Measurements from ENCODE around the gene HTR7.

HTR7 gene

GRCh38 chr10:90800232-90800796, 57.5 kb downstream of the HTR7 start:
- no peak for DNase-seq

- no peak for DNase-seq
These were observed 58.7 kb downstream of the HTR7 start for GRCh38 chr10:90799172-90799571.

DNA sequence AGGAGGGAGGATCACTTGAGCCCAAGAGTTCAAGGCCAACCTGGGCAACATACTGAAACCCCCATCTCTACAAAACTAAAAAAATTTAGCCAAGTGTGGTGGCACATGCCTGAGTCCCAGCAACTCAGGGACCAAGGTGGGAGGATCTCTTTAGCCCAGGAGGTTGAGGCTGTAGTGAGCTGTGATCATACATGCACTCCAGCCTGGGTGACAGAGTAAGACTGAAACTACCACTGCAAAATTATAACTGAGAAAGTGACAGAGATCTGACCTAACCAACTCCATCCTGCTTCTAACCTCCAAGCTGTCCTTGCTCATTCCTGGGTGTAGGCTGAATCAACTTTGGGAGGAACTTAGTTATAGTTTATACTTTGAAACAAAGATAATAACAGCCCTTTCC, 59.4 kb downstream of the HTR7 start:
- DNase-seq, result no peak

GRCh38 chr10:90790422-90790821, 67.4 kb downstream of the HTR7 start:
- no peak for DNase-seq

DNA sequence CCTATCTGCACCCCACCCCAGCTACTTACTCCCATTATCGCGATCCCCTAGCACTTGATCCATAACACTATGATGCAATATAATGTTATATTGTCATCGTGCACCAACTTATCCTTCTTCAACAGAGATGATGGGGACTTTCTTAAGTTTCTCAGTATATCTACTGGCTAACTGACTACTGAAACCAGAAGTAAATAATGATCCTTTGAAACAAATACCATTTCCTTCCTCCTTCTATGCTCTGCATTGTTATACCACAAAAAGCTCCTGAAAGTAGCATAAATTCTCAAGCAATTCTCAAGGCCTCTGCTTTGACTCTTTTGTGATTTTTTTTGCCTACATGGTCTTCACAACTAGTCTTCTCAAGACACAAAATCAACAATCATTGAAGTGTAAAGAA, 68.9 kb downstream of the HTR7 start:
- DNase-seq, result no peak

DNA sequence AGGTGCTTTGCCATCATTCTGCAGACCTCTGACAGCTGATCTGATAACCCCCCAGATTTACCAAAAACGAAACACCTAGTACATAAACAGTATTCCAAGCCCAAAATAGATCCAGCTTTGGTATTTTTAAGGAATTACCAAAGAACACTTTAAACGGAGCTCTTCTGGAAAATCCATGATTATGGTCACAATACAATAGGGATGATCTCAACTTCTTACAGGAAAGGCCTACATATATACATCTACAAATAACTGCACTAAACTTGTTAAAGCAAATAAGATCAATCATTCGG, 69.7 kb downstream of the HTR7 start:
- no peak for DNase-seq

DNA sequence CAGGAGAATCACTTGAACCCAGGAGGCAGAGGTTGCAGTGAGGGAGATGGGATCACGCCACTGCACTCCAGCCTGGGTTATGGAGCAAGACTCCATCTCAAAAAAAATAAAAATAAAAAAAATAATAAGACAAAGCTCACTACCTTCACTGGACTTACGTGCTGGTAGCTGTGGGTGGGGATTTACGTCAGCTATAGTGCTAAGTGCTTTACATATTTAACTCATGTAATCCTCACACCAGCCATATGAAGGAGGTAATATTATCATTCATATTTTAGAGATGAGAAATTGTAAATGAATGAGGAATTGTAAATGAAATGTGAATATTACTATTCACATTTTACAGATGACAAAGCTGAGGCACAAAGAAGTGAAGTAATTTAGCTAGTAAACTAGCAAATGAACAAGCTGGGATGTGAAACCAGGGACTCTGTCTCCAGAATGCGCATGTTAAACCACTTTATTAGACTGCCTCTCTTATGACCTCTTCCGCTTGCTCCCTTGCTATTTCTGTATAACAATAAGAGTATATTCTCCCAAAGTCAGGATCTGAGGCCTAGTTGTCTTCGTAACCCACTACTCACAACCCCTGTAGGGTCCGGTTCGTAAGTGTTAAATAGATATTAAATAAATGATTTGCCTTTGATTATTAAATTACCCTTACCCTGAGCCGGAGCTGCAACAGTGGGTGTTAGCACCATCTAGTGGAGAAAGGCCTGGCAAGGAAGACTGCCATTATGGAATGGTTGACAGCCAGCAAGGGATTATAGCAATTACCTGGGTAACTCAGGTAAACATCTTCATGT, 70.2 kb downstream of the HTR7 start:
- no peak for DNase-seq

DNA sequence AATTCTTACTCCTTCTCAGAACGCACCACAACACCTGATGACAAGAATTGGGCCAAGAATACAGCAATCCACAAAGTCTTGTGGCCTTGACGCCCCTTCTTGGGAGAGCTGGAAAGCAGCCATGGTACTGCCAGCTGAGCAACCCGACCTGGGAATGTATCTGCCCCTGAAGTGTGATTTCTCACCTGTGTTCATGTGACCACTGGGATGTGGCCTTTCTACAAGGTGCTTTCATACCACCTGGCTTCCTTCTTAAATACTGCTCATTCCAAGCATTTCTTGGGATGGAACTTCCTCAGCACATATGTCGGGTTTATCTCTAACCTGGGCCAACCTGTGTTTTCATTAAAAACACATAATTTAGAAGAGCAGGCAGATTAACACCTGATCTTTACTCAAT, 72.1 kb downstream of the HTR7 start:
- DNase-seq, result no peak

- no peak for DNase-seq
These were observed 73.1 kb downstream of the HTR7 start for GRCh38 chr10:90784771-90785170.

DNA sequence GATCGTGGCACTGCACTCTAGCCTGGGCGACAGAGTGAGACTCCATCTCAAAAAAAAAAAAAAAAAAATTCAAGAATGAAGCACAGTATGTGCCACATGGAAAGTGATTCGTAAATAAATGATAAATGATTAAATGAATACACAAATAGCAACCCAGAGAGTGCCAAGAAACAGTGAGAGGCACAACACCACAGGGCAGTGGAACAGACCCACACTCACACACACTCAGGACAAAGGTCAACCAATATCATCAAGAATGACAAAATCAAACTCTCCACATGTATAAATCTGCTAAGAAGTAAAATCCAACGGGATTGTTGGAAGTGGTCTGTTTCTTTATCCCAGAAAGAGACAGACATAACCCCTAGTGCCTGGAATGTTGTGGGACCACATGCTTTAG, 77.4 kb downstream of the HTR7 start:
- DNase-seq, result no peak

DNA sequence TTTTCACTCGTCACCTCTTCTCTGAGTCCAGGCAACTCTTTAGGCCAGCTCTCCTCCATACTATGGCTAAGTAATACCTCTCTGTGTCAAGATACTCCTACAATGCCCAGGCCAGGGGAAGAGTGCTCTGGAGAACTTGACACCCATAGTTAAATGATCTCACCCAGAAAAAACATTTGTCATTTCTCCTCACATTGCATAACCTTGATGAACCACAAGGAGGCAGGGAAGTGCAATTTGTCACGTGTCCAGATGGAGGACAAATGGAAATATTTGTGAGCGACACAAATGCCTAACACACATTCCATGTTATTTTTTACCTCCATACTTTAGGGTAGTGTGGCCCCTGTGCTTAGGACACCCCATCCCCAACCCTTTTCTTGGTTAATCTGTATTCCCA, 78.3 kb downstream of the HTR7 start:
- no peak for DNase-seq

DNA sequence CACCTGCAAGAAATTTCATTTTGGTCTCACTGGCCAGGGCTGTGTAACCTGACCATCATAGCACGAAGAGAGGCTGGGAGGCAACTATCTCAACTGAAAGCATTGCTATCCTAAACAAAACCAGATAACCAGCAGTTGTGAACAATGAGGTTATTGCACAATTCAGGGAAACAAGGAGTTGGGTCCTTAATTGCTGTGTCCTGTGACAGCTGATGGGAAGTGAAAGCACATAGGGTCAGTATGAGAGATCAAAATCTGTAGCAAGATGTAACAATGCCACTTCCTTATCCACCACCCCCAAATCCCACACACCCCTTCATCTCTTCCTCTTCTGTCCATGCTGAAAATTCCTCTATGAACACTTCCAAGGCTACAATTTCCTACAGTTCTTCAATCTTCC, 80.2 kb downstream of the HTR7 start:
- no peak for DNase-seq

GRCh38 chr10:90775351-90776028, 82.3 kb downstream of the HTR7 start:
- DNase-seq, result no peak

DNA sequence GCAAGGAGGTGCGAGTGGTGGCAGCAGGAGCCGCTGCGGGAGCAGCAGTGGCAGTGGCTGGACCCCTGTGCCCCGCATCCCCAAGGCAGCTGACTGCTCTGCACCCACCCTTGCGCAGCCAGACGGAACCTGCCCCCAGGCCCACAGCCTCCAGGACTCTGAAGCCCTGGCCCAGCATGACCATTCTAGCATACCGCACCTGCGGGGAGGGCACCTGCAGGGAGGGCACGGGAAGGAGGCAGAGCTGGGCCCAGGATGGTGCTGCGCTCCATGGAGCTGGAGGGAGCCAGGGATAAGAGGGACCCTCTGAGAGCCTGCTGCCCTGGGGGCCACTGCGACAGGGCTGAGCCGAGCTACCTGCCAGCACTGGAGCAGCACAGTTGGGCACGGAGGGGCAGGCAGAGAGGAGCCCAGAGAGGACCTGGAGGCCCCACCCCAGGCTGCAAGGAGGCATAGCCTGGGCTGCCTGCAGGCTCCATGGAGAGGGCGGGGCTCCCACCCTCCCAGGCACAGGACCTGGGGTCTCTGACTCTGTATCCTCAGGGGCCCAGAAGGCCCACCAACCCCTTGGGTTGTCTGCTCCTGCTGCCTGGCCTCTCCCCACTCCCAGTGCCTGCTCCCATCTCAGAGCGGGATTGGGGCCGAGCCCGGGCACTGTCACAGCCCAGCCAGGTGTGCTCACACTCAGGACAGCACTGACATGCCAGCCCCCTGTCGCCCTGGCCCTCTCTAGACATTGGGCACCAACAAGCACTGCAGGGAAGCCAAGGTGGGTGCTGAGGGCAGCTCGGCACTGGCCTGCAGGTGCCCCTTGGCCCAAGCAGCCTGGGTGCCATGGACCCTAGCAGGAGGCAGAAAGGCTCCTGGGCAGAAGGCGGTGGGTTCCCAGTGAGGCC, 87.6 kb downstream of the HTR7 start:
- no peak for DNase-seq

GRCh38 chr10:90751107-90751997, 106.5 kb downstream of the HTR7 start:
- no peak for DNase-seq

- DNase-seq, result no peak
These were observed 111.0 kb downstream of the HTR7 start for GRCh38 chr10:90746829-90747228.

DNA sequence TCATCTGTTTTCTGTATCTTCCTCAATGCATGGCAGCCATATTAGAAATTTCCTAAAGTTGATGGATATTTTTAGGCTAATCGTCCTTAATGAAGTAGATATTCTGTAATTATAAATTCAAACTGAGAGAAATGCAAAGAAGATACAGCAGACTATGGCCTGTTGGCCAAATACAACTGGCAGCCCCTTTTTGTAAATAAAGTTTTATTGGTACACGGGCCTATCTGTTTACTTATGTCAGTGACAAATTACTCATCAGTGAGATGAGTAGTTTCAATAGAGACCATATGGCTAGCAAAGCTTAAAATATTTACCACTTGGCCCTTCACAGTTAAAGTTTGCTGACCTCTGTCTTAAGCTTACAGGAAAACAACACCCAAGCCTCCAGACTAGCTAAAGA, 112.3 kb downstream of the HTR7 start:
- DNase-seq, result no peak

DNA sequence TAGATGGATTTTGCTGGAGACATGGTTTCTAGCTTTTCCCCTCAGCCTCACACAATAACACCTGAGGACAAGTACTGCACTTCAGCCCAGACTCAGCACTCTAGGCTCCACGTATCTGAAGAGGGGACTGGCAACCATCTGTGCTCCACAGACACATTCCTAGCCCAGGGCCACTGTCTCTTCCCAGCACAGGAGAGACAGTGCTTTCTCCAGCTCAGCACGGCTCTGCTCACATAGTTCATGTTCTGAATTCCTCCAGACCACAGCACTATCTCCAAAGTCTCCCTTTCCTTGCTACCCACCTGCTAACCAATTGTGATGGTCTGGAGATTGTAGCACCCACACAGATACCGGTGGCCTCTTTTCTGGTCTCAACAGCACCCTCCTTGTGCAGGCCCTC, 114.5 kb downstream of the HTR7 start:
- no peak for DNase-seq

GRCh38 chr10:90741926-90742565, 115.8 kb downstream of the HTR7 start:
- DNase-seq, result no peak

GRCh38 chr10:90740265-90740664, 117.6 kb downstream of the HTR7 start:
- no peak for DNase-seq

GRCh38 chr10:90738885-90739284, 119.0 kb downstream of the HTR7 start:
- DNase-seq, result no peak

DNA sequence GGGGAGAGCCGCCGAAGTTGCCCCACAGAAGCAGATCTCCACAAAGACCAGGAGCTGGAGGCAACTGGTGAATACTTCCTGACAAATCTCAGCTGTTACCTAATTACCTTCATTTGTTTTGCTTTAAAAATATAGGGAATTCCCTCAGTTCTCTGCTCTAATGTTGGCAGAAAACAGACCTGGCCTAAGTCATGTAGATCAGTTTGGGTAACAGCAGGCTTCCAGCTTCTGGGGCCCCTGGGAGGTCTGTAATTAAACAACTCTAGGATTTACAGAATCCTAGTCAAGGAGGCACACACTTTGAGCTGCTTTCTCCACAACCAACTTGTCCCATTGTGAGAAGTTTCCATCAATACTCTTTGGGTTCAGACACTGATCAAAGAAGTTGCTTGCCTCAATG, 123.4 kb downstream of the HTR7 start:
- no peak for DNase-seq

Data from NCI-H2107 (cell line).